ENCODE results near the gene CCN2. TPM values are rescaled to one million over a fixed set of nuclear protein-coding genes. Genes with fewer than 3 reads are reported as not detected.

The CCN2 gene
- total RNA-seq, 1 experiment from 2014 or later, result 49.4 TPM

- intact Hi-C loops (cut with micrococcal nuclease), result loop anchor here (1.0 to 2.0 kb wide), 5 partner anchors 236 to 373 kb away; no protein-coding TSS in a partner anchor
- no peak overlapping the region for H3K4me3 Mint-ChIP-seq (ENCODE audit: unreplicated experiment)
Observed at GRCh38 chr6:131924881-131925474, 26.2 kb downstream of the CCN2 start.

GRCh38 chr6:131923356-131923755 lies 27.8 kb downstream of the CCN2 start:
- ChIA-PET CTCF (interaction anchor here (0.6 to 6.0 kb wide), 37 partner anchors 9 to 1004 kb away, joined by 3 to 76 read pairs (median 5); no protein-coding TSS in a partner anchor), POLR2A (interaction anchor here (0.6 to 0.9 kb wide), 2 partner anchors 26 to 357 kb away, joined by 3 to 4 read pairs; no protein-coding TSS in a partner anchor)
- peak; percentile 83 for DNase-seq (ENCODE audit: unreplicated experiment)
- no peak overlapping the region for H3K4me3 Mint-ChIP-seq (ENCODE audit: unreplicated experiment)
- no peaks in the 10 kb centered on the region for H3K9me3 Mint-ChIP-seq (ENCODE audit: unreplicated experiment)
- intact Hi-C loops (cut with micrococcal nuclease), result loop anchor here (2.0 kb wide), 1 partner anchor 561 kb away; no protein-coding TSS in a partner anchor
- peaks cover 6% of the 10 kb centered on the region for H3K4me1 Mint-ChIP-seq (ENCODE audit: insufficient read depth, unreplicated experiment)
- no peaks in the 10 kb centered on the region for H3K27me3 Mint-ChIP-seq (ENCODE audit: insufficient read depth, unreplicated experiment)
- peak; percentile 54 for TF ChIP-seq CTCF (IDR thresholded peaks at IDR 0.05; ENCODE audit: unreplicated experiment)
- no peaks in the 10 kb centered on the region for H3K36me3 Mint-ChIP-seq (ENCODE audit: insufficient read depth, unreplicated experiment)
- H3K27ac Mint-ChIP-seq (ENCODE audit: low read depth, unreplicated experiment), result no peak overlapping the region
- no TSS peak for BruUV-seq (replicated peaks)

More at GRCh38 chr6:131924881-131925474, 26.2 kb downstream of the CCN2 start:
- TF ChIP-seq CTCF (IDR thresholded peaks at IDR 0.05; ENCODE audit: unreplicated experiment), result peak; percentile 70
- ChIA-PET CTCF (interaction anchor here (0.6 to 6.0 kb wide), 69 partner anchors 9 to 565 kb away, joined by 3 to 76 read pairs (median 4); partner anchors contain the start of genes CCN2 and MED23), POLR2A (interaction anchor here (0.6 to 1.2 kb wide), 6 partner anchors 10 to 354 kb away, joined by 3 to 4 read pairs (median 3); partner anchors contain the start of gene CCN2)
- no peak overlapping the region for H3K27ac Mint-ChIP-seq (ENCODE audit: low read depth, unreplicated experiment)
- peak; percentile 61 for DNase-seq (ENCODE audit: unreplicated experiment)
- no TSS peak for BruUV-seq (replicated peaks)
- H3K36me3 Mint-ChIP-seq (ENCODE audit: insufficient read depth, unreplicated experiment), result no peaks in the 10 kb centered on the region
- H3K27me3 Mint-ChIP-seq (ENCODE audit: insufficient read depth, unreplicated experiment), result no peaks in the 10 kb centered on the region
- H3K9me3 Mint-ChIP-seq (ENCODE audit: unreplicated experiment), result no peaks in the 10 kb centered on the region
- H3K4me1 Mint-ChIP-seq (ENCODE audit: insufficient read depth, unreplicated experiment), result peaks cover 6% of the 10 kb centered on the region

- TF ChIP-seq CTCF (IDR thresholded peaks at IDR 0.05; ENCODE audit: unreplicated experiment), result no peak
- BruUV-seq (replicated peaks), result no TSS peak
- peaks cover 6% of the 10 kb centered on the region for H3K4me1 Mint-ChIP-seq (ENCODE audit: insufficient read depth, unreplicated experiment)
- intact Hi-C loops (cut with micrococcal nuclease), result no loop called here
- no peaks in the 10 kb centered on the region for H3K36me3 Mint-ChIP-seq (ENCODE audit: insufficient read depth, unreplicated experiment)
- H3K4me3 Mint-ChIP-seq (ENCODE audit: unreplicated experiment), result no peak overlapping the region
- no peaks in the 10 kb centered on the region for H3K27me3 Mint-ChIP-seq (ENCODE audit: insufficient read depth, unreplicated experiment)
- no peak for DNase-seq (ENCODE audit: unreplicated experiment)
- H3K9me3 Mint-ChIP-seq (ENCODE audit: unreplicated experiment), result no peaks in the 10 kb centered on the region
- POLR2A ChIA-PET, result interaction anchor here (0.6 kb wide), 1 partner anchor 12 kb away, joined by 3 read pairs; no protein-coding TSS in a partner anchor
- no peak overlapping the region for H3K27ac Mint-ChIP-seq (ENCODE audit: low read depth, unreplicated experiment)
- CTCF ChIA-PET, result interaction anchor here (1.9 to 6.0 kb wide), 4 partner anchors 240 to 359 kb away, joined by 4 to 76 read pairs (median 10); no protein-coding TSS in a partner anchor
Observed at GRCh38 chr6:131920656-131921055, 30.5 kb downstream of the CCN2 start.

- Mint-ChIP-seq H3K27me3 (ENCODE audit: insufficient read depth, unreplicated experiment) (no peaks in the 10 kb centered on the region), H3K27ac (ENCODE audit: low read depth, unreplicated experiment) (no peak overlapping the region), H3K4me1 (ENCODE audit: insufficient read depth, unreplicated experiment) (no peaks in the 10 kb centered on the region), H3K4me3 (ENCODE audit: unreplicated experiment) (no peak overlapping the region), H3K36me3 (ENCODE audit: insufficient read depth, unreplicated experiment) (no peaks in the 10 kb centered on the region), H3K9me3 (ENCODE audit: unreplicated experiment) (no peaks in the 10 kb centered on the region)
- BruUV-seq (replicated peaks), result no TSS peak
- no peak for TF ChIP-seq CTCF (IDR thresholded peaks at IDR 0.05; ENCODE audit: unreplicated experiment)
- POLR2A ChIA-PET, result interaction anchor here (1.1 kb wide), 1 partner anchor 361 kb away, joined by 3 read pairs; no protein-coding TSS in a partner anchor
- CTCF ChIA-PET, result interaction anchor here (0.5 to 5.3 kb wide), 9 partner anchors 31 to 381 kb away, joined by 3 to 79 read pairs (median 9); no protein-coding TSS in a partner anchor
- DNase-seq (ENCODE audit: unreplicated experiment), result no peak
- intact Hi-C loops (cut with micrococcal nuclease), result no loop called here
Observed at GRCh38 chr6:131918650-131919355, 32.4 kb downstream of the CCN2 start.

Measured in MCF 10A (cell line).